SU-DHL-6 (cell line): ENCODE data around the gene KCNA2.

Experiments used
- H2AFZ ChIP-seq: fragments of 200-600 bp; sonication (generic); 2 replicates; pipeline ENCODE4 v1.6.1; 2014; ENCODE audit warnings: low read depth, mild to moderate bottlenecking, moderate library complexity, mixed read lengths, antibody characterized with exemption, low read length; ENCODE audit not compliant: severe bottlenecking
- H3F3A ChIP-seq: fragments of 200-600 bp; shearing (Covaris generic); 2 replicates; pipeline ENCODE4 v1.6.0; 2016; ENCODE audit warnings: antibody characterized with exemption, mild to moderate bottlenecking; ENCODE audit not compliant: insufficient read depth
- H3K27ac ChIP-seq: fragments of 200-600 bp; sonication (generic); 2 replicates; pipeline ENCODE4 v1.5.1; 2016; ENCODE audit warnings: low read depth, mild to moderate bottlenecking, low read length, moderate library complexity, mixed read lengths
- H3K27me3 ChIP-seq: fragments of 200-600 bp; sonication (generic), shearing (Covaris generic); 2 replicates; pipeline ENCODE4 v1.6.0; 2014; ENCODE audit warnings: mild to moderate bottlenecking, low read length
- H3K36me3 ChIP-seq: fragments of 200-600 bp; sonication (generic); 2 replicates; pipeline ENCODE4 v1.6.1; 2014; ENCODE audit warnings: mild to moderate bottlenecking, low read length, mixed read lengths
- H3K4me2 ChIP-seq: fragments of 300-600, 200-600 bp; shearing (Covaris generic), sonication (generic); 2 replicates; pipeline ENCODE4 v1.6.0; 2014; ENCODE audit warnings: low read length, low read depth, mild to moderate bottlenecking; ENCODE audit not compliant: poor library complexity, severe bottlenecking
- H3K4me3 ChIP-seq: fragments of 200-600 bp; sonication (generic); 2 replicates; pipeline ENCODE4 v1.5.1; 2014; ENCODE audit warnings: antibody characterized with exemption, low read length, mild to moderate bottlenecking, mixed read lengths; ENCODE audit not compliant: insufficient read depth, poor library complexity, severe bottlenecking
- H3K79me2 ChIP-seq: fragments of 200-600 bp; sonication (generic); 2 replicates; pipeline ENCODE4 v1.6.1; 2014; ENCODE audit warnings: mild to moderate bottlenecking, low read length, moderate library complexity; ENCODE audit not compliant: insufficient read depth
- H3K9ac ChIP-seq: fragments of 200-600 bp; sonication (generic); 2 replicates; pipeline ENCODE4 v1.7.0; 2014; ENCODE audit warnings: mild to moderate bottlenecking, low read length
- H3K9me2 ChIP-seq: fragments of 200-600 bp; sonication (generic); replicated peaks from 2 replicates; pipeline ENCODE4 v1.6.1; 2014; ENCODE audit warnings: low read length; ENCODE audit not compliant: insufficient read depth
- H3K9me3 ChIP-seq: fragments of 200-600 bp; sonication (generic); 2 replicates; pipeline ENCODE4 v1.6.1; 2014; ENCODE audit warnings: low read length, mixed read lengths; ENCODE audit not compliant: insufficient read depth
- H4K20me1 ChIP-seq: fragments of 200-600 bp; sonication (generic); 2 replicates; pipeline ENCODE4 v1.6.1; 2014; ENCODE audit warnings: low read depth, mild to moderate bottlenecking, antibody characterized with exemption, low read length, moderate library complexity, mixed read lengths
- EZH2phosphoT487 ChIP-seq: fragments of 200-600 bp; sonication (generic), shearing (Covaris generic); conservative IDR thresholded peaks from 2 replicates; pipeline ENCODE4 v1.6.1; 2018; ENCODE audit warnings: mild to moderate bottlenecking, antibody characterized with exemption, low read length, moderate library complexity, mixed read lengths
- TF ChIP-seq, protein P1 (sequence below): fragments of 200-600 bp; sonication (generic); IDR thresholded peaks from one replicate; pipeline ENCODE4 v1.5.1; 2017; ENCODE audit warnings: antibody characterized with exemption, mild to moderate bottlenecking, low read length, moderate library complexity; ENCODE audit not compliant: insufficient read depth, poor library complexity, severe bottlenecking

KCNA2 gene

DNA sequence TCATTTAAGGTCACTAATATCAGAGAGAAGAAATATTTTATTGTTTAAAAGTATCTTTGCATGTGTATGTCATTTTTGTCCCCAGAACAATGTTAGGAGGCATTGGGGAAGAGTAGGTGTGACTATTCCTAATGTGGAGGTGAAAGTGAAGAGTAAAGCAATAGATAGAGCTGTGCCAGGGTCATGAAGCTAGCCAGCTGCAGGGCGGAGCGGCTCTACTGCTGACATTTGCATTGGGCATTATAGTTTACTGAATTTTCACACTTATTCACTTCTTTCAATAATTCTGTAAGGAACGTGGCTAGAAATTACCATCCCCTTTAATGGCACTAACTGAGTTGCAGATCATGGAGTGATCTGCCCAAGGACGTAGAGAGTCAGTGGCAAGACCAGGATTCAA lies 35.3 kb downstream of the KCNA2 start:
- H3F3A ChIP-seq, result no peaks in the 10 kb centered on the region
- no peaks in the 10 kb centered on the region for H3K27me3 ChIP-seq
- H3K9me3 ChIP-seq, result no peaks in the 10 kb centered on the region
- no peak overlapping the region for H3K9ac ChIP-seq
- no peaks in the 10 kb centered on the region for H3K36me3 ChIP-seq
- H3K9me2 ChIP-seq, result no peaks in the 10 kb centered on the region
- no peak overlapping the region for H2AFZ ChIP-seq
- TF ChIP-seq, protein P1, sequence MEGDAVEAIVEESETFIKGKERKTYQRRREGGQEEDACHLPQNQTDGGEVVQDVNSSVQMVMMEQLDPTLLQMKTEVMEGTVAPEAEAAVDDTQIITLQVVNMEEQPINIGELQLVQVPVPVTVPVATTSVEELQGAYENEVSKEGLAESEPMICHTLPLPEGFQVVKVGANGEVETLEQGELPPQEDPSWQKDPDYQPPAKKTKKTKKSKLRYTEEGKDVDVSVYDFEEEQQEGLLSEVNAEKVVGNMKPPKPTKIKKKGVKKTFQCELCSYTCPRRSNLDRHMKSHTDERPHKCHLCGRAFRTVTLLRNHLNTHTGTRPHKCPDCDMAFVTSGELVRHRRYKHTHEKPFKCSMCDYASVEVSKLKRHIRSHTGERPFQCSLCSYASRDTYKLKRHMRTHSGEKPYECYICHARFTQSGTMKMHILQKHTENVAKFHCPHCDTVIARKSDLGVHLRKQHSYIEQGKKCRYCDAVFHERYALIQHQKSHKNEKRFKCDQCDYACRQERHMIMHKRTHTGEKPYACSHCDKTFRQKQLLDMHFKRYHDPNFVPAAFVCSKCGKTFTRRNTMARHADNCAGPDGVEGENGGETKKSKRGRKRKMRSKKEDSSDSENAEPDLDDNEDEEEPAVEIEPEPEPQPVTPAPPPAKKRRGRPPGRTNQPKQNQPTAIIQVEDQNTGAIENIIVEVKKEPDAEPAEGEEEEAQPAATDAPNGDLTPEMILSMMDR, result no peak
- no peak for TF ChIP-seq EZH2phosphoT487
- H3K27ac ChIP-seq, result no peak overlapping the region
- no peak overlapping the region for H3K4me3 ChIP-seq
- H3K4me2 ChIP-seq, result no peak overlapping the region
- no peaks in the 10 kb centered on the region for H3K79me2 ChIP-seq
- no peaks in the 10 kb centered on the region for H4K20me1 ChIP-seq

DNA sequence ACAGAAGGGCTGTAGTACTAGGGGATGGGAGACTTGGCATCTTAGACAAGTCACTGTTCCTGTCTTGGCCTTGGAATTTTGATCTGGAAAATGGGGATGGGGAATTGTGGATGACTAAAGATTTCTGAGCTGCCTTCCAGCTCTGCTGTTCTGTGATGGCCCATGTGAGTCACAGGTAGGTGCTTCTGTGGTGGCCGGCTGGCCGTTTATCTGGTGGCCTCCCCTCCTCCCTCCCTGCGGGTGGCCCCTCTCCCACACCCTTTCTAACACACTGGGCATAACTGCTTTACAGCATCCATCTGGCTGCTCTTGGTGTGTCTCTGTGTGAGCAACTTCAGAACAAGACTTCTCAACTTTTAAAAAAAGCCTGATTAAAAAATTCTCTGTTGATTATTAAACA lies 35.9 kb downstream of the KCNA2 start:
- Histone ChIP-seq H3F3A (no peaks in the 10 kb centered on the region), H3K9ac (no peak overlapping the region), H3K9me3 (no peaks in the 10 kb centered on the region), H3K79me2 (no peaks in the 10 kb centered on the region), H3K4me2 (no peak overlapping the region), H3K36me3 (no peaks in the 10 kb centered on the region), H3K4me3 (no peak overlapping the region), H3K27me3 (no peaks in the 10 kb centered on the region), H3K27ac (no peak overlapping the region), H2AFZ (no peak overlapping the region), H3K9me2 (no peaks in the 10 kb centered on the region), H4K20me1 (no peaks in the 10 kb centered on the region)
- TF ChIP-seq, protein P1, result no peak
- TF ChIP-seq EZH2phosphoT487, result no peak

DNA sequence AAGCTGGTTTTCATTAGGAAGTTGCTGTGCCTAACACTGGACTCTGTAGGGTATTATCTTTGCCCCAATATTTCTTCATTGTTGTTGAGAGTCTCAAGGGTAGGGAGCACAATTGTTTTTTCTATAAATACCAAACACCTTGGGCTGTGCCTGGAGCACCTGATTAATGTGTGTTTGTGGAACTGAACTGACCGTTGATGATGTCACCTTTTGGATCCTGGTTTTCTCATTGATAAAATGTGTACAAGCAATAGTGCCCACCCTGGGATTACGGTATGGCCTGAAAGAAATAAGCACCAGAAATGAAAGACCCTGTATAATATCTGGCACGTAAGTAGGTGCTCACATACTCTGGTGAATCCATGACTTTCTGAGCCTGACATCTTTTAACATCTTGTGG lies 39.3 kb downstream of the KCNA2 start:
- Histone ChIP-seq H3K36me3 (no peaks in the 10 kb centered on the region), H3K4me2 (no peak overlapping the region), H3K4me3 (no peak overlapping the region), H3K27ac (no peak overlapping the region), H2AFZ (no peak overlapping the region), H3K79me2 (no peaks in the 10 kb centered on the region), H3F3A (no peaks in the 10 kb centered on the region), H3K27me3 (no peaks in the 10 kb centered on the region), H3K9ac (no peak overlapping the region), H3K9me2 (no peaks in the 10 kb centered on the region), H4K20me1 (no peaks in the 10 kb centered on the region), H3K9me3 (no peaks in the 10 kb centered on the region)
- TF ChIP-seq, protein P1, result no peak
- no peak for TF ChIP-seq EZH2phosphoT487
